Lower lobe of right lung (tissue), 2 donors: ENCODE measurements around the gene MPRIP. TPM values are rescaled to one million over a fixed set of nuclear protein-coding genes. Genes with fewer than 3 reads are reported as not detected.
A peak's percentile ranks its signal among the peaks of the same experiment; 100 is the strongest.

Source experiments
- ATAC-seq, 2 donors: fragments of 200-7000 bp; cut with Tn5 transposase; one replicate each; pipeline ENCODE4 v1.9.1; 2020 to 2022; ENCODE audit warnings: mild to moderate bottlenecking in 2 of 2, moderate library complexity in 2 of 2
- DNase-seq: peaks from one replicate; pipeline ENCODE4 v3.0.0-alpha.2; 2020
- H3K27ac ChIP-seq: fragments of 200-600 bp; one replicate; pipeline ENCODE4 v1.8.0; 2022
- H3K27me3 ChIP-seq: fragments of 200-600 bp; one replicate; pipeline ENCODE4 v1.8.0; 2022; ENCODE audit warnings: low read depth
- H3K36me3 ChIP-seq: fragments of 200-600 bp; one replicate; pipeline ENCODE4 v1.8.0; 2022; ENCODE audit warnings: mild to moderate bottlenecking
- H3K4me1 ChIP-seq: fragments of 200-600 bp; one replicate; pipeline ENCODE4 v1.8.0; 2022
- H3K4me3 ChIP-seq: fragments of 200-600 bp; one replicate; pipeline ENCODE4 v1.8.0; 2022; ENCODE audit warnings: mild to moderate bottlenecking
- H3K9me3 ChIP-seq: fragments of 200-600 bp; one replicate; pipeline ENCODE4 v1.8.0; 2022
- intact Hi-C: fragments of 100-400 bp; cut with DNase I; formaldehyde crosslinking; loops from one replicate; pipeline ENCODE4 v1.11.0; 2022
- total RNA-seq: library from RNA; stranded (reverse); fragmentation: NEBNext Ultra II Directional; extraction: Animal tissue kit (Norgen Biotek cat#: 25700); gene quantifications from one replicate; pipeline ENCODE4 v1.2.1, GENCODE V29; 2021
- TF ChIP-seq, protein P1 (sequence below): fragments of 200-600 bp; IDR thresholded peaks from one replicate; pipeline ENCODE4 v1.8.0; 2022; ENCODE audit warnings: antibody characterized with exemption, mild to moderate bottlenecking
- donor health status: DM: no; HTN: yes; CAD: no; lungs with severe emphysema.

MPRIP gene
- total RNA-seq, 1 donor from 2014 or later: 232 TPM

- no peaks in the 10 kb centered on the region for H3K27me3 ChIP-seq
- ATAC-seq (no peak), DNase-seq (no peak)
- H3K4me3 ChIP-seq: no peak overlapping the region
- no peaks in the 10 kb centered on the region for H3K36me3 ChIP-seq
- H3K27ac ChIP-seq: no peak overlapping the region
- peaks cover 82% of the 10 kb centered on the region for H3K4me1 ChIP-seq
- no peaks in the 10 kb centered on the region for H3K9me3 ChIP-seq
- TF ChIP-seq, protein P1, sequence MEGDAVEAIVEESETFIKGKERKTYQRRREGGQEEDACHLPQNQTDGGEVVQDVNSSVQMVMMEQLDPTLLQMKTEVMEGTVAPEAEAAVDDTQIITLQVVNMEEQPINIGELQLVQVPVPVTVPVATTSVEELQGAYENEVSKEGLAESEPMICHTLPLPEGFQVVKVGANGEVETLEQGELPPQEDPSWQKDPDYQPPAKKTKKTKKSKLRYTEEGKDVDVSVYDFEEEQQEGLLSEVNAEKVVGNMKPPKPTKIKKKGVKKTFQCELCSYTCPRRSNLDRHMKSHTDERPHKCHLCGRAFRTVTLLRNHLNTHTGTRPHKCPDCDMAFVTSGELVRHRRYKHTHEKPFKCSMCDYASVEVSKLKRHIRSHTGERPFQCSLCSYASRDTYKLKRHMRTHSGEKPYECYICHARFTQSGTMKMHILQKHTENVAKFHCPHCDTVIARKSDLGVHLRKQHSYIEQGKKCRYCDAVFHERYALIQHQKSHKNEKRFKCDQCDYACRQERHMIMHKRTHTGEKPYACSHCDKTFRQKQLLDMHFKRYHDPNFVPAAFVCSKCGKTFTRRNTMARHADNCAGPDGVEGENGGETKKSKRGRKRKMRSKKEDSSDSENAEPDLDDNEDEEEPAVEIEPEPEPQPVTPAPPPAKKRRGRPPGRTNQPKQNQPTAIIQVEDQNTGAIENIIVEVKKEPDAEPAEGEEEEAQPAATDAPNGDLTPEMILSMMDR: no peak
- intact Hi-C loops: no loop called here
Measured at GRCh38 chr17:17112628-17113200, 70.5 kb downstream of the MPRIP start.

DNA sequence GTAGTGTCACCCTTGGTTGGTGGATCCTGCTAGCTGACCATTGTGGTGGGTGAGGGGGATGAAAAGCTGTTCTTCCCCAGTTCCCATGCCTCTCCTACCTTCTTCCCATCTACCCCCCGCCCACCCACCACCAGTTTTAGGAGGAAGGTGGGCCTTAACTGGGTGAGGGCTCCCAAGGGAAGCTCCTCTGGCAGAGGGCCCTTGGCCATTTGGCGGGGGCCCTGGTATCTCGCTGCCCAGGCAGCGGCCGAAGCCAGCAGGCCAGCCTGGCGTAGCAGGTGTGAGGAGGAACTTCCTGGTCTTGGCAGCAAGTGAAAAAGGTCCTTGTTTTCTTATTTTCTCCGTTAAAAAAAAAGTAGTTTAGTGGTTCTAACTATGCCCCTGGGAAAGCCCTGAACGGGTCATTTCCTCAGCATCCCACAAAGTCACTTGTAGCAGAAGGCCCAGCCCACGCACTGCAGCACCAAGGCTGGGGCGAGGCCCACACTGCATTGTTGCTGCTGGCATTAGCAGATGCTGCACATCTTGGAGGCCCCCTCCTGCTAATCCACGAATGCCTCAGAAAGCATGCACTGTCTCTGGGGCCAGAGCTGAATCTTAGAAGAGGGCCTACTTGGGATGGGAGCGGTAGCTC is 72.5 kb downstream of the MPRIP start:
- H3K27me3 ChIP-seq: no peaks in the 10 kb centered on the region
- no peaks in the 10 kb centered on the region for H3K9me3 ChIP-seq
- DNase-seq (no peak), ATAC-seq (no peak)
- TF ChIP-seq, protein P1: no peak
- H3K36me3 ChIP-seq: no peaks in the 10 kb centered on the region
- no peak overlapping the region for H3K4me3 ChIP-seq
- intact Hi-C loops: no loop called here
- H3K27ac ChIP-seq: no peak overlapping the region
- H3K4me1 ChIP-seq: peaks cover 82% of the 10 kb centered on the region

- Histone ChIP-seq H3K36me3 (no peaks in the 10 kb centered on the region), H3K4me1 (peaks cover 82% of the 10 kb centered on the region), H3K4me3 (no peak overlapping the region), H3K27ac (no peak overlapping the region), H3K27me3 (no peaks in the 10 kb centered on the region), H3K9me3 (no peaks in the 10 kb centered on the region)
- TF ChIP-seq, protein P1: no peak
- ATAC-seq: no peak
- no peak for DNase-seq
- intact Hi-C loops: no loop called here
Measured at GRCh38 chr17:17115620-17116019, 73.4 kb downstream of the MPRIP start.

- no peak for DNase-seq
- no peak overlapping the region for H3K27ac ChIP-seq
- H3K9me3 ChIP-seq: no peaks in the 10 kb centered on the region
- no peaks in the 10 kb centered on the region for H3K27me3 ChIP-seq
- H3K36me3 ChIP-seq: no peaks in the 10 kb centered on the region
- no peak for ATAC-seq
- H3K4me3 ChIP-seq: no peak overlapping the region
- peaks cover 82% of the 10 kb centered on the region for H3K4me1 ChIP-seq
- TF ChIP-seq, protein P1: no peak
- intact Hi-C loops: no loop called here
Measured at GRCh38 chr17:17116406-17116805, 74.1 kb downstream of the MPRIP start.

- peak overlapping the region; percentile 72 for H3K27ac ChIP-seq
Measured at GRCh38 chr17:17117923-17118322, 75.7 kb downstream of the MPRIP start.

More at GRCh38 chr17:17117923-17118322, 75.7 kb downstream of the MPRIP start:
- H3K4me3 ChIP-seq: no peak overlapping the region
- no peaks in the 10 kb centered on the region for H3K27me3 ChIP-seq
- intact Hi-C loops: no loop called here
- peaks cover 76% of the 10 kb centered on the region for H3K4me1 ChIP-seq
- TF ChIP-seq, protein P1: no peak
- ATAC-seq (no peak), DNase-seq (no peak)
- no peaks in the 10 kb centered on the region for H3K36me3 ChIP-seq
- H3K9me3 ChIP-seq: no peaks in the 10 kb centered on the region
